HG03520 (cell line): ENCODE data around the gene PDCD7.
"Not testable (repeated sequence)": the region's sequence is repeated elsewhere in the genome, so short reads cannot be mapped to it uniquely, and the experiment has no call there.

Experiments used
- ATAC-seq: cut with Tn5 transposase; IDR thresholded peaks from one replicate; pipeline ENCODE4 v1.9.1; 2021; ENCODE audit warnings: mild to moderate bottlenecking, moderate library complexity; ENCODE audit not compliant: unreplicated experiment

The PDCD7 gene, protein sequence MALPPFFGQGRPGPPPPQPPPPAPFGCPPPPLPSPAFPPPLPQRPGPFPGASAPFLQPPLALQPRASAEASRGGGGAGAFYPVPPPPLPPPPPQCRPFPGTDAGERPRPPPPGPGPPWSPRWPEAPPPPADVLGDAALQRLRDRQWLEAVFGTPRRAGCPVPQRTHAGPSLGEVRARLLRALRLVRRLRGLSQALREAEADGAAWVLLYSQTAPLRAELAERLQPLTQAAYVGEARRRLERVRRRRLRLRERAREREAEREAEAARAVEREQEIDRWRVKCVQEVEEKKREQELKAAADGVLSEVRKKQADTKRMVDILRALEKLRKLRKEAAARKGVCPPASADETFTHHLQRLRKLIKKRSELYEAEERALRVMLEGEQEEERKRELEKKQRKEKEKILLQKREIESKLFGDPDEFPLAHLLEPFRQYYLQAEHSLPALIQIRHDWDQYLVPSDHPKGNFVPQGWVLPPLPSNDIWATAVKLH

DNA sequence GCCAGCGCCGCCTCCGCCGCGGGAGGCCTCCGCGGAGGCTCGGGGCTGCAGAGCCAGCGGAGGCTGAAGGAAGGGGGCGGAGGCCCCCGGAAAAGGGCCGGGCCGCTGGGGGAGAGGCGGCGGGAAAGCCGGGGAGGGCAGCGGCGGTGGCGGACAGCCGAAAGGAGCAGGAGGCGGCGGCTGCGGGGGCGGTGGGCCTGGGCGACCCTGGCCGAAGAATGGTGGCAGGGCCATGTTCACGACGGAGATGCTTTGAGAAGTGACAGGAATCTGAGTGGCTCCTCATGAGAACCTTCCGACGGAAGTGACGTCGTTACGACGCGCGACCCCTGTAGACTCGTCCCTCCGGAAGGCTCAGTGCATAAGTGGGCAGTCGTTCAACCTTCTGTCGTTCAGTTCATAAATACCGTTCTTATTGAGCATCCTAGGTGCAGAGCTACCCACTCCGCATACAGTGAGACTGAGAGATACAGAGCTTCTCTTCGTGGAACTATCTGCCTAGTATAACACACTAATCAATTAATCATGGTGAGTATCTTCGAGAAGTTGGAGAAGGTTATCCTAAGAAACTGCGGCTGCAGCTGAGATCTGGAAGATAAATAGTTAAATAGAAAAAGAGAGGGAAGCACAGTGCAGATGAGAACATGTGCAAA lies at the start of gene PDCD7:
Gene PDCD7 (minus strand): TSS at position 261 of the 653 bp plus-strand sequence. CDS start 27 bp downstream, at position 234.
- ATAC-seq = peak; percentile 69

DNA sequence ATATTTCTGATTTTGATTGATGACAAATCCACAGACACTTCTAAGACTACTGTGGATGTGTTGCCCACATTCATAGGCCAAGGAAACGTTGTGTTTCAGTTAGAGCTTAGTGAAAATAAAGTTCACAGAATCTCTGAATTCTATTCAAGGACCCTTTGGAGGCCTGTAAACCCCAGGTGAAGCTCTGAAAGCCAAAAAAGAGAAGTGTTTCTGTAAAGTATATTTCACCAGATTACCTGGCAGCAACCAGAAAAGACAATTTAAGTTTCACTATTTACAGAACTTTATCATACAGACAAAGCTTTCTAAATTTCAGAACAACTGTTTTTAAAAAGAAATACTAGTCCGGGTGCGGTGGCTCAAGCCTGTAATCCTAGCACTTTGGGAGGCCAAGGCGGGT lies 48.9 kb upstream of the PDCD7 start:
- ATAC-seq = no peak

DNA sequence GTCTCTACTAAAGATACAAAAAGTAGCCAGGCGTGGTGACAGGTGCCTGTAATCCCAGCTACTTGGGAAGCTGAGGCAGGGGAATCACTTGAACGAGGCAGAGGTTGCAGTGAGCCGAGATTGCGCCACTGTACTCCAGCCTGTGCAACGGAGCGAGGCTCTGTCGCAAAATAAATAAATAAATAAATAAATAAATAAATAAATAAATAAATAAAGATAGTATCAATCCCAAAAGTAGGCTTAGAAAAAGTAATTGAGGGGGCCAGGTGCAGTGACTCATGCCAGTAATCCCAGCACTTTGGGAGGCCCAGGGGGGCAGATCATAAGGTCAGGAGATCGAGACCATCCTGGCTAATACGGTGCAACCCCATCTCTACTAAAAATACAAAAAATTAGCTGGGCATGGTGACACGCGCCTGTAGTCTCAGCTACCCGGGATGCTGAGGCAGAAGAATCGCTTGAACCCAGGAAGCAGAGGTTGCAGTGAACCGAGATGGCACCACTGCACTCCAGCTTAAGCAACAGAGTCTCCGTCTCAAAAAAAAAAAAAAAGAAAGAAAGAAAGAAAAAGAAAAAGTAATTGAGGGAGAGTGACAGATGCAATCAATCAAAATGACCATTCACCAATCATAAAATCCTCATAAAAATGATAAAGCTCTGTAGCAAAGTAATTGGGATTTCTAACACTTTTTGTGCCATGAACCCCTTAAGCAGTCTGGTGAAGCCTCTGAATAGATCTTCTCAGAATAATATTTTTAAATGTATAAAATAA lies 48.2 kb upstream of the PDCD7 start:
- not testable (repeated sequence) for ATAC-seq

DNA sequence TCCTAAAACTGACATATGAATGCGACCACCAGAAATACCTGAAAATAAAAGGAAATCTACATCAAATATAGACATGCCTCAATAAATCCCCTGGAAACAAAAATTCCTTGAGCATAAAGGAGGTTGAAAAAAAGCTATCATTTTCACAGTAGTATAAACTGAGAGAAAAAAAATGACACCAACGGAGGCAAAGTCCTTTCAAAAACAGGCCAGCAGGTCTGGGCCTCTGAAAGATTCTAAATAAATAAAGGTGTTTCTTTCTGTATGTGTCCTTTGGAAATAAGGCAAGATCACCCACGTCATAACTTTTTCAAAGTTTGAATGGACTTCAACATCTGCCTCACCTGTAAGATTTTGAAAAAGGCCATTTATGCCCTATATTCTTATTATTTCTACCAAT lies 46.6 kb upstream of the PDCD7 start:
- ATAC-seq = no peak

DNA sequence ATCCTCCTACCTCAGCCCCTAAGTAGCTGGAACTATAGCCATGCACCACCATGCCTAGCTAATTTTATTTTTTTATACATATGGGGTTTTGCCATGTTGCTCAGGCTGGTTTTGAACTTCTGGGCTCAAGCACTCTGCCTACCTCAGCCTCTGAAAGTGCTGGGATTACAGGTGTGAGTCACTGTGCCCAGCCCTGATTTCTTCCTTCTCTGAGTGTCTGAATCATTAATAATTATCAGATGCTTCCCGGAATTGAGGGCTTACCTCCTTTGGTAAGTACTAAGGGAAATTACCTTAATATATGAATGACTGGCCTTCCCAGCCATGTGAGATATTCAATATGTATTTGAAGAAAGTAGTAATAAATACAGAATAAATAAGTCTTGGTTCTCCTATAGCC lies 44.3 kb upstream of the PDCD7 start:
- no peak for ATAC-seq

DNA sequence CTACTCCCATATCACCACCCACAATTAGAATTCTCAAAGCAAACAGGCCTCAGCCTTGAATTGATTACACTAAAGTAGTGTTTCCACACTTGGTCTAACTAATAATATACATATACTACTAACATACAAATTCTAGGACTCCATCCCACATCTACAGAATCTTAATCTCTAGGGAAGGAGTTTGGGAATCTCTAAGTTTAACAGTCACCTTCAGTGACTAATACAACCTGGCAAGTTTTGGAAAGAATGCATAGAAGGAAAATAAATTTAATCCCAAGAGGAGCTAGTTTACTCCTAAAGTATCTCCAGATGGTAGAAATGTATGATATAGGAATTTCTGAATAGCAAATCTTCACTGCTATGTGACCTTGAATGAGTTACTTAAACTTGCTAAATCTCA lies 42.4 kb upstream of the PDCD7 start:
- ATAC-seq = no peak

DNA sequence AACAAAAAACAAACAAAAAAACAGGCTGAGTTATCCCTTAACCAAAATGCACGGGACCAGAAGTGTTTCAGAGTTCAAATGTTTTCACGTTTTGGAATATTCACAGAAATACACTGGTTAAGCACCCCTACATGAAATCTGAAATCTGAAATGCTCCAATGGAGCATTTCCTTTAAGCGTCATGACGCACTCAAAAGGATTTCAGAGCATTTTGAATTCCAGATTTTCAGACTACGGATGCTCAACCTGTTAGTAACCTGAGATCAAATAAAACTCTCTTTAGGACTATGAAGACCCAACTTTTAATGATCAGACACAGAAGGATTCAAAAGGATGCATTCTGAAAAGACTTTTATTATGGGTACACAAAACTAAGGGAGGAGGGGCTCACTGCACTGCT lies 41.9 kb upstream of the PDCD7 start:
- ATAC-seq = no peak

DNA sequence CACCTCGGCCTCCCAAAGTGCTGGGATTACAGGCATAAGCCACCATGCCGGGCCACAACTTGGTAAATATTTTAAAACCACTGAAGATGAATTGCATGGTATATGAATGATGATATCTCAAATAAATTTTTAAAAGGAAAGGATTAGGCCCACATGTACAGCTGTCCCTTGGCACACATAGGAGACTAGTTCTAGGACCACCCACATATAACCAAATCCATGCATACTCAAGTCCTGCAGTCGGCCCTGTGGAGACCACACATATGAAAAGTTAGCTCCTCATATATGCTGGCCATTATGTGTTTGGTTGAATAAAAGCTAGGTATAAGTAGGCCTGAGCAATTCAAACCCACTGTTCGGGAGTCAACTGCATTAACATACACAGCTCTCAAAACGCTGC lies 40.9 kb upstream of the PDCD7 start:
- ATAC-seq = no peak

DNA sequence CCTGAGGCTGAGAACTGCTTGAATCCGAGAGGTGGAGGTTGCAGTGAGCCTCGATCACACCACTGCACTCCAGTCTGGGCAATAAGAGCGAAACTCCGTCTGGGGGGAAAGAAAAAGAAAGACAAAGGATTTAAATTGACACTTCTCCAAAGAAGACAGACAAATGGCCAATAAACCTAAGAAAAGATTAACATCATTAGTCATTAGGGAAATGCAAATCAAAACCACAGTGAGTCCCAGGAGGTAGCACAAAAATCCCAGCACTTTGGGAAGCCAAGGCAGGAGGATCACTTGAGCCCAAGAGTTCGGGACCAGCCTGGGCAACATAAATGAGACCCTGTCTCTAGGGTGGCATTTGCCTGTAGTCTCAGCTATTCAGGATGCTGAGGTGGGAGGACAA lies 38.9 kb upstream of the PDCD7 start:
- ATAC-seq = no peak

DNA sequence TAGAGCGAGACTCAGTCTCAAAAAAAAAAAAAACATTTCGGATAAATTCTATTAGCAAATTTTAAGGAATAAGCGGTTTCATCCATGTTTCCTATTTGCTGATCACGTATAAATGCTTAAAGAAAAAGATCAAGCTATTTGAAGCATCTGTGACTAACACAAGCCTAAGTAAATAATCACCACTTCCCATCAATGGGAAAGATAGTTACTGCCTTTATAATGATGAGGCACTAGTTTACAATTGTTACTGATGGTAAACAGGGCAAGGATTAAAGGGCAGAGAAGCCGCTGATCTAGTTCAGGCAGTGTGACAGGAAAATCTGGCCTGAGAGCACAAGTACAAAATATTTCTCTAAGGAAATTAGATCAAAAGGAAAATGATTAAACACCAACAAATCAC lies 37.8 kb upstream of the PDCD7 start:
- ATAC-seq = no peak

DNA sequence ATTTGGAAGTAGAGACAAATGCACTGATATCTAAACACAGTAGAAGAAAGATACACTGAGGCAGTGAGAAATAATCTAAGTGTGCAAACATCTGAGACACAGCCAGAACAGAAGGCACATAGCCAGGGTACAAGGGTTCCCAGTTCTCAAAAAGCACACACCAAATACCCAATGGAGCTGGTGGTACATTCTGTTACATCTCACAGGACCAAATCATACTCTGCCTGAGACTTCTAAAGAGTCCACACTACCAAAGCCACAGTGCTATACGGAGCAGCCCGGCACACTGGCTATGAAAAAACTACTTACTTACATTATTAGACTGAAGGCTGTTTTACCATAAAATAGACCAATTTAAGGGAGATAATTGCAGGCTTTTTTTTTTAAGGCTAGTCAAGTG lies 32.3 kb upstream of the PDCD7 start:
- no peak for ATAC-seq

DNA sequence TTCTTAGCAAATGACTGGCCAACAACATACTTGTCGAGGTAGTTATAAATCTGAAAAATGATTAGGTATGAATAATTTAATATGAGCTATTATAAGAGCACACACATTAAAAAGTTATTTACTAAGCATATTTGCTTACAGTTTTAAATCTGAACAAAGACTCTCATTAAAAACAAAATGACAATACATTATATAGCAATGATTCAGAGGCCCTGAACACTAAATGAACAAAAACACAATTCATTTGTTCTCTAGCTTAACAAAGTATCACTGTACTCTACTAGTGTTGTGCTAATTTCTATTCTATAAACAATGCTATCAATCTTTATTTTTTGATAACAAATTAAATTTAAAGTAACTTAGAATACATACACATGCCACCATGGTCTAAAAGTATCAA lies 30.5 kb upstream of the PDCD7 start:
- ATAC-seq = no peak

DNA sequence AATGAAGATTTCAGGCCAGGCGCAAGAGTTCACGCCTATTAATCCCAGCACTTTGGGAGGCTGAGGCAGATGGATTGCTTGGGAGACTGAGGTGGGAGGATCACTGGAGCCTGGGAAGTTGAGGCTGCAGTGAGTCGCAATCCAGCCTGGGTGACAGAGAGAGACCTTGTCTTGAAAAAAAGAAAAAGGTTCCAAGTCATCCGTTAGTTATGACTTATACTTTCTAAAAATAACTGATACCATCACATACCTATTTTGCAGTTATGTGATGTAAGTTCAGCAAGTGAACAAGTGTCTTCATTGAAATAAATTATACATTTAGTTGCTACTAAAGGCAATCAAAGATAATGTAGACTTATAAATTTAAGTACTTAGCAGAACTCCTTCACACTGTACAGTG lies 29.4 kb upstream of the PDCD7 start:
- ATAC-seq = no peak

DNA sequence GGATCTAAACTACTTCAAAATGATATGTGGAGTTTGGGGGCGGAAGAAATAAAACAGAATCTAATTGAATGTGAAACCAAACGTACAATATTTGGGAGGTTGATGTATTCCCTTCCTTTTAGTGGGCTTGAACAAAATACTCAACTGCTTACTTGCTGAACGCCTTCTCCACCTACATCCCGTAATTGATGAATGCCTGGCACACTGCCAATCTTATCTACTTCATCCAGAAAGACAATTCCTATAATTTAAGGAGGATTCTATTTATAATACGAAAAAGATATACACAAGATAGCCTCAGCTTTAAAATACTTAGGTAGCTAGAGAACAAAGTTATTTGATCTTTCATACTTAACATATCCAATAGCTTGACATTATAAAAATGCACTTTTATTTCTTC lies 23.1 kb upstream of the PDCD7 start:
- ATAC-seq = no peak

DNA sequence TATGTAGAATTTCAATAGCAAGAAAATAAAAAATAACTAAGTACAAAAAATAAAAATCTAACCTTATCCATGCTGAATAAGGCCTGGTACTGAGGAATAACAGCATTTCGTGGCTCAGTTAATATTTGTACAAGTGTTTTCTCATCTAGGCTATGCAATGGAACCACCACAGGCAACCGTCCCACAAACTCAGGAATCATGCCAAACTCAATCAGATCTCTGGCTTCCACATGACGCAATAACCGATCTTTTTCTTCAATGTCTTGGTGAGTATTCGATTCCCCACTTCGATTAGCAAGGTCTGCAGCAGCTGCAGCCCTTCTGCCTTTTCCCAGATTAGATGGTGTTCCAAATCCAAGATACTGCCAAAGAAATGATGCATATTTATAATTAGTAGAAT lies 21.1 kb upstream of the PDCD7 start:
- ATAC-seq = no peak

DNA sequence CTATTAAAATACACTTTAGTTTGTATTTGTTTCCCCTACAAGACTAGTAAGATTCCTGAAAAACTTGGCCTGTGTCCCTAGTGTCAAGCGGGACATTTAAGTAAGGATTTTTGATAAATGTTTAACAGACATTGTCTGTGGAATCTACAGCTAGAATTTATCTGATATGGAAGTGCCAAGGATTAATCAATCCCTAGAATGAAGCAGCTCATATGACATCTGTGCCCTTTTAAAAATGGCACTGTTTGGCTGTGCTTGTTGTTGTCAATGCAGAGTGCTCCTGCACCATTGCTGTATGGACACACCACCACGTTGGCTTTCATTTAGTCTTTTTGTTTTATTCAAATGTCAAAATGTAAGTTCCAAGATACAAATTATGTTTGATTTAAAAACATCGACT lies 14.3 kb upstream of the PDCD7 start:
- ATAC-seq = no peak

DNA sequence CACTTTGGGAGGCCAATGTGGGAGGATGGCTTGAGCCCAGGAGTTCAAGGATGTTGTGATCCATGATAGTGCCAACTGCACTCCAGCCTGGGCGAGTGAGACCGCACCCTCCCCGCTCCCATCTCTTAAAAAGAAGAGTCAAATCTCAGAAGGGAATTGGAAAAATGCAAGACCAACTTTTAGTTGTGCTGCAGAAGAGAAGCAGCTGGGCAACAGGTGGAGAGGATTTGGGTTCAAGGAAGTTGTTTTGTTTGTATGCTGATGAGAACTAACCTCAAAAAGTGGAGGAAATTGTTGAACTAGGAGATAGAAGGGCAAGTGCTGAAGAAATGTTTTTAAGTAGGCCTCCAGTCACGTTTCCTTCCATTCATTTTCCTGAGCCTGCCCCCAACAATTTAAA lies 12.8 kb upstream of the PDCD7 start:
- no peak for ATAC-seq

DNA sequence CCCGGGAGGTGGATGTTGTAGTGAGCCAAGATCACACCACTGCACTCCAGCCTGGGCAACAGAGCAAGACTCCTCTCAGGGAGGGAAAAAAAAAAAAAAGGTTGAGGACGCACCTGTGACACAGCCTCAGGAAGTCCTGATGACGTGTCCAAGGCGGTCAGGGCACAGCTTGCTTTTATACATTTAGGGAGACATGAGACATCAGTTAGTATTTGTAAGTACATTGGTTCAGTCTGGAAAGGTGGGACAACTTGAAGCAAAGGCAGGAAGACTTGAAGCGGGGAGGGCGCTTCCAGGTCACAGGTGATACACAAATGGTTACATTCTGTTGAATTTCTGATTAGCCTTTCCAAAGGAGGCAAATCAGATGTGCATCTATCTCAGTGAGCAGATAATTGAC lies 5.0 kb upstream of the PDCD7 start:
- not testable (repeated sequence) for ATAC-seq

DNA sequence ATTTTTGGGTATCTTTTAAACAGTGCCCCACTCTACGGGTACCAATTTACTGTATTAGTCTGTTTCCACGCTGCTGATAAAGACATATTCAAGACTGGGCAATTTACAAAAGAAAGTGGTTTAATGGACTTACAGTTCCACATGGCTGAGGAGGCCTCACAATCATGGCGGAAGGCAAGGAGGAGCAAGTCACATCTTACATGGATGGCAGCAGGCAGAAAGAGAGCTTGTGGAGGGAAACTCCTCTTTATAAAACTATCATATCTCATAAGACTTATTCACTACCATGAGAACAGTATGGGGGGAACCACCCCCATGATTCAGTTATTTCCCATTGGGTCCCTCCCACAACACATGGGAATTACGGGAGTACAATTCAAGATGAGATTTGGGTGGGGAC lies 4.3 kb upstream of the PDCD7 start:
- ATAC-seq = not testable (repeated sequence)

DNA sequence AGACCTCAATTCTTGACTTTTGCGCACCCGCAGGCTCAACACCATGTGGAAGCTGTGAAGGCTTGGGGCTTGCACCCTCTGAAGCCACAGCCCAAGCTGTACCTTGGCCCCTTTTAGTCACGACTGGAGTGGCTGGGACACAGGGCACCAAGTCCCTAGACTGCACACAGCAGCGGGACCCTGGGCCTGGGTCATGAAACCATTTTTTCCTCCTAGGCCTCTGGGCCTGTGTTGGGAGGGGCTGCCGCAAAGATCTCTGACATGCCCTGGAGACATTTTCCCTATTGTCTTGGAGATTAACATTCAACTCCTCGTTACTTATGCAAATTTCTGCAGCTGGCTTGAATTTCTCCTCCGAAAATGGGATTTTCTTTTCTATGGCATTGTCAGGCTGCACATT lies 3.5 kb upstream of the PDCD7 start:
- ATAC-seq = not testable (repeated sequence)

DNA sequence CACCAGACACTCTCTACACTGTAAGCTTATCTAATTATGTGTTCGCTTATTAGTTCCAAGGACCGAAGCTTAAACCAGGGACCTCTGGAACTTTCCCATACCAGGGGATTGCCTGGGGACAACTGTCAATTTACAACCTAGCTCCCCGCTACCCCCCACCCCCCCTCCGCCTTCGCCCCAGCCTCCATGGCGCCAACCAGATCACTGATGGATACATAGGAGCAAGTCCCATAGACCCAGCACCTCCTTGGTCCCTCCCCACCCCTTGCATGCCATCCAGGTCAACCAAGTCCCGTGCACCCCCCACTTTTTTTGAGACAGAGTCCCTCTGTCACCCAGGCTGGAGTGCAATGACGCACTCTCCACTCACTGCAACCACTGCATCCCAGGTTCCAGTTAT lies 930 bp upstream of the PDCD7 start:
- ATAC-seq = no peak
